Lung (tissue), 12 donors: ENCODE data around the gene CHRNB4. TPM values are rescaled to one million over a fixed set of nuclear protein-coding genes. Genes with fewer than 3 reads are reported as not detected.

Source experiments
- ATAC-seq: fragments of 200-7000 bp; cut with Tn5 transposase; one replicate; pipeline ENCODE4 v1.9.1; 2020; ENCODE audit warnings: moderate number of reproducible peaks; ENCODE audit not compliant: insufficient read depth, low FRiP score
- DNase-seq, 3 donors: peaks; one replicate each; pipeline ENCODE4 v3.0.0-alpha.2; 2013 to 2017
- H3K27ac ChIP-seq, 2 donors: one replicate each; pipeline ENCODE4 v1.5.1; 2013; ENCODE audit warnings: mild to moderate bottlenecking in 2 of 2, moderate library complexity in 2 of 2, control low read depth in 1 of 2, inconsistent platforms in 1 of 2, low read depth in 1 of 2, low read length in 1 of 2
- H3K27me3 ChIP-seq, 3 donors: one replicate each; pipeline ENCODE4 v1.5.1; 2013; ENCODE audit warnings: low read length in 2 of 3; ENCODE audit not compliant: control insufficient read depth in 3 of 3, insufficient read depth in 3 of 3
- H3K36me3 ChIP-seq, 4 donors: one replicate each; pipeline ENCODE4 v1.5.1; 2013; ENCODE audit warnings: low read length in 4 of 4, mild to moderate bottlenecking in 1 of 4, moderate library complexity in 1 of 4; ENCODE audit not compliant: control insufficient read depth in 4 of 4, insufficient read depth in 4 of 4
- H3K4me1 ChIP-seq, 5 donors: one replicate each; pipeline ENCODE4 v1.5.1; 2013; ENCODE audit warnings: low read length in 5 of 5, mild to moderate bottlenecking in 2 of 5, moderate library complexity in 1 of 5; ENCODE audit not compliant: control insufficient read depth in 5 of 5, insufficient read depth in 5 of 5
- H3K4me3 ChIP-seq: one replicate; pipeline ENCODE4 v1.5.1; 2013; ENCODE audit warnings: mild to moderate bottlenecking, control low read depth, moderate library complexity
- H3K9ac ChIP-seq, 2 donors: one replicate each; pipeline ENCODE4 v1.5.1; 2013; ENCODE audit warnings: low read length in 2 of 2, control low read depth in 1 of 2; ENCODE audit not compliant: insufficient read depth in 1 of 2
- H3K9me3 ChIP-seq, 4 donors: one replicate each; pipeline ENCODE4 v1.5.1; 2013; ENCODE audit warnings: low read length in 3 of 4, mild to moderate bottlenecking in 1 of 4, moderate library complexity in 1 of 4; ENCODE audit not compliant: control insufficient read depth in 4 of 4, insufficient read depth in 3 of 4
- WGBS, 2 donors: extraction: QIAGEN DNeasy Blood & Tissue Kit; methylation state at CpG; one replicate each; pipeline ENCODE4 v1.1.7; 2013; 5-methylcytosine and 5-hydroxymethylcytosine counted together
- polyA plus RNA-seq, 2 donors: library from polyadenylated mRNA; stranded (reverse); fragments of 200-250 nt; gene quantifications; one replicate each; pipeline ENCODE4 v1.2.1, GENCODE V29; 2013
- total RNA-seq, 2 donors: library from RNA; depleted of rRNA in 1 of 2; stranded (reverse); fragments of >200 nt in 1 of 2; gene quantifications; one replicate each; pipeline ENCODE4 v1.2.1, GENCODE V29; 2014 to 2021
- TF ChIP-seq, protein P1 (sequence below): IDR thresholded peaks from 2 replicates; pipeline ENCODE4 v1.5.1; 2012; ENCODE audit warnings: mild to moderate bottlenecking; ENCODE audit errors: control extremely low read depth, extremely low read depth
- donor health status: control.
- donor health status: control.
- donor health status: Bipolar disorder and iron deficiency.
- donor health status: healthy.
- donor health status: DM: yes; HTN: yes; CAD: no.

Gene CHRNB4
- total and polyA plus RNA-seq, 4 donors: 0.05 TPM; not detected in 3

DNA sequence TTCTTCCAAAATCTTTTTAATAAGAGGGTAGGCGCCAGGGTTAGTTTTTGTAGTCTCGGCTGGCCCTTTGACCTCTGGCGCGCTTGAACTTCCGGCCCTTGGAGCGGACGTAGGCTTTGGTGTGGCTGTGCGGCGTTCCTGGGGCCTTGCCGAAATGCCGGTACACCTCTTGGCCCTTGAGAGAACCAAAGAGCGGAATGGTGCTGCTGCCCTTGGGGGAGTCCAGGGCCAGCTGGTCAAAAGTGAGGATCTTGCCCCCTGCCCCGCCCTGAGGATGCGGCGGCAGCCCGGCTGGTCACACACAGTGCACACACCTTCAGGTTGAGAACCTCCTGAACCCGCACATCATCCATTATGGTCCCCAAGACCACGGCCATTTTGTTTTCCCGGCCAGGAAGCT, 20.0 kb upstream of the CHRNB4 start:
- Histone ChIP-seq H3K36me3 (no peaks in the 10 kb centered on the region), H3K27ac (no peak overlapping the region), H3K9ac (no peak overlapping the region), H3K4me1 (no peaks in the 10 kb centered on the region), H3K27me3 (no peaks in the 10 kb centered on the region), H3K4me3 (no peak overlapping the region), H3K9me3 (no peaks in the 10 kb centered on the region)
- TF ChIP-seq, protein P1, sequence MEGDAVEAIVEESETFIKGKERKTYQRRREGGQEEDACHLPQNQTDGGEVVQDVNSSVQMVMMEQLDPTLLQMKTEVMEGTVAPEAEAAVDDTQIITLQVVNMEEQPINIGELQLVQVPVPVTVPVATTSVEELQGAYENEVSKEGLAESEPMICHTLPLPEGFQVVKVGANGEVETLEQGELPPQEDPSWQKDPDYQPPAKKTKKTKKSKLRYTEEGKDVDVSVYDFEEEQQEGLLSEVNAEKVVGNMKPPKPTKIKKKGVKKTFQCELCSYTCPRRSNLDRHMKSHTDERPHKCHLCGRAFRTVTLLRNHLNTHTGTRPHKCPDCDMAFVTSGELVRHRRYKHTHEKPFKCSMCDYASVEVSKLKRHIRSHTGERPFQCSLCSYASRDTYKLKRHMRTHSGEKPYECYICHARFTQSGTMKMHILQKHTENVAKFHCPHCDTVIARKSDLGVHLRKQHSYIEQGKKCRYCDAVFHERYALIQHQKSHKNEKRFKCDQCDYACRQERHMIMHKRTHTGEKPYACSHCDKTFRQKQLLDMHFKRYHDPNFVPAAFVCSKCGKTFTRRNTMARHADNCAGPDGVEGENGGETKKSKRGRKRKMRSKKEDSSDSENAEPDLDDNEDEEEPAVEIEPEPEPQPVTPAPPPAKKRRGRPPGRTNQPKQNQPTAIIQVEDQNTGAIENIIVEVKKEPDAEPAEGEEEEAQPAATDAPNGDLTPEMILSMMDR: no peak
- no peak for DNase-seq
- 97 to 98% methylated on average over 19 of the region's 19 CpGs for WGBS, 2 donors
- no peak for ATAC-seq

DNA sequence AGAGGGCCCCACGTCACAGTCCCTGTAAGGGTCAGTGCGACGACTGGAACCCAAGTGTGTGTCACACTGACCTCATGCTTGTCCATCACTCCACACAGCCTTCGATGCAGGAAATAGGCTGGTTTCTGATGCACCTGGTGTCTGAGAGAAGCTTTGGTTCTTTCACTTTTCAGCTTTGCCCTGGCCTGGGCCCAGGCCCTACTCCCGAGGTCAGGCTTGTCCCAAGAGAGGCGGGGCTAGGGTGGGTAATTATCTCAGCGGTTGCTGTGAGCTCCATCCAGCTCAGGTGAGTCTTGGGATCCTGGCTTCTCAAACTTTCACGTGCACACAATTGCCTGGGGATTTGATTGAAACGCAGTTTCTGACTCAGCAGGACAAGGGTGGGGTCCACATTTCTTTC, 19.6 kb upstream of the CHRNB4 start:
- DNase-seq (no peak), ATAC-seq (no peak)
- Histone ChIP-seq H3K4me1 (no peaks in the 10 kb centered on the region), H3K4me3 (no peak overlapping the region), H3K36me3 (no peaks in the 10 kb centered on the region), H3K9ac (no peak overlapping the region), H3K9me3 (no peaks in the 10 kb centered on the region), H3K27me3 (no peaks in the 10 kb centered on the region), H3K27ac (no peak overlapping the region)
- TF ChIP-seq, protein P1: no peak
- WGBS, 2 donors: 78 to 82% methylated on average over 9 of the region's 9 CpGs

DNA sequence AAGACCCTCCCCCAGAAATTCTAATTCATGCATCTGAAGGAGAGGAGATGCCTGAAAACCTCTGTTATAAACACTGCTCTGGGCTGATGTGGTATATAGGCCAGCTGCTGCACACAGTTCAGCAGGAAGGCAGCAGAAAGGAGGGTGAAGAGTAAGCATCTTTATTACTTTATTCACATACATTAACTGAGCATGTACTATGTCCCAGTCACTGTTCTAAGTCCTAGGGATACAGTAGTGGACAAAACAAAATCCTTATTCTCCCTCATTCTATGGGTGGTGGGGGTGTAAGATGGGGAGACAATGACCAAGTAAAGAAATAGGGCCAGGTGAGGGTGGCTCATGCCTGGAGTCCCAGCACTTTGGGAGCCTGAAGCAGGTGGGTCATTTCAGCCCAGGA, 17.8 kb upstream of the CHRNB4 start:
- H3K4me3 ChIP-seq: no peak overlapping the region
- ATAC-seq: no peak
- no peaks in the 10 kb centered on the region for H3K27me3 ChIP-seq
- H3K27ac ChIP-seq: no peak overlapping the region
- DNase-seq: no peak
- H3K9me3 ChIP-seq: no peaks in the 10 kb centered on the region
- no peak overlapping the region for H3K9ac ChIP-seq
- no peaks in the 10 kb centered on the region for H3K4me1 ChIP-seq
- TF ChIP-seq, protein P1: no peak
- H3K36me3 ChIP-seq: no peaks in the 10 kb centered on the region

DNA sequence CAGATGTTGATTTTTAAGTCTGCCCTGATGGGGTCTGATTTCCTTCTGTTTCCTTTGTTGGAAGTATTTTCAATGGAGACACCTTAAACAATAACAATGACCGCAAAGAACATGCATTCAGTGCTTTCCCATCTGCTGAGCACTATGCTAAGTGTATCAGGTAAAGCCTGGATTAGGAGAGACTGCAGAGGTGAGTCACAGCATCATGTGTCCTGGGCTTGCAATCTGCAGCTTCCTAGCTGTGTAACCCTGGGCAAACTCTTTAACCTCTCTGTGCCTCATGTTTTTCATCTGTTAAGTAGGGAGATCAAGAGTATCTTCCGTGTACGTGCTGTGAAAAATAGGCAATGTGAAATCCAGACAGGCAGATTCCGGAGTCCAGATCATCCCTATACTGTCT, 13.3 kb upstream of the CHRNB4 start:
- WGBS, 2 donors: 82 to 91% methylated on average over 4 of the region's 4 CpGs
- no peaks in the 10 kb centered on the region for H3K4me1 ChIP-seq
- H3K9ac ChIP-seq: no peak overlapping the region
- no peaks in the 10 kb centered on the region for H3K36me3 ChIP-seq
- no peaks in the 10 kb centered on the region for H3K27me3 ChIP-seq
- TF ChIP-seq, protein P1: no peak
- no peaks in the 10 kb centered on the region for H3K9me3 ChIP-seq
- DNase-seq: no peak
- H3K27ac ChIP-seq: no peak overlapping the region
- no peak for ATAC-seq
- no peak overlapping the region for H3K4me3 ChIP-seq
